Type B pancreatic cell (in vitro differentiated cells): ENCODE data around the gene TRAPPC6A. TPM values are rescaled to one million over a fixed set of nuclear protein-coding genes. Genes with fewer than 3 reads are reported as not detected.
A peak's percentile ranks its signal among the peaks of the same experiment; 100 is the strongest.

Experiments
- DNase-seq: peaks from one replicate; pipeline ENCODE4 v3.0.0; 2021; ENCODE audit warnings: mixed read lengths; ENCODE audit not compliant: unreplicated experiment; ENCODE audit errors: extremely low spot score
- H3K27ac Mint-ChIP-seq: 2 replicates; pipeline ENCODE4 v1.8.0; 2021; ENCODE audit warnings: mild to moderate bottlenecking, mixed read lengths
- H3K27me3 Mint-ChIP-seq: 2 replicates; pipeline ENCODE4 v1.8.0; 2021; ENCODE audit warnings: mixed read lengths
- H3K36me3 Mint-ChIP-seq: 2 replicates; pipeline ENCODE4 v1.8.0; 2021; ENCODE audit warnings: mixed read lengths
- H3K4me1 Mint-ChIP-seq: one replicate; pipeline ENCODE4 v1.8.0; 2021; ENCODE audit warnings: mixed read lengths; ENCODE audit not compliant: unreplicated experiment
- H3K4me3 Mint-ChIP-seq: 2 replicates; pipeline ENCODE4 v1.8.0; 2021; ENCODE audit warnings: mild to moderate bottlenecking, mixed read lengths
- H3K9me3 Mint-ChIP-seq: 2 replicates; pipeline ENCODE4 v1.8.0; 2021; ENCODE audit warnings: mixed read lengths
- total RNA-seq: library from RNA; stranded (reverse); gene quantifications from 2 replicates; pipeline ENCODE4 v1.2.1, GENCODE V29; 2021; ENCODE audit warnings: low replicate concordance
- TF ChIP-seq, protein P1 (sequence below): fragments of 200-600 bp; sonication (generic); conservative IDR thresholded peaks from 2 replicates; pipeline ENCODE4 v1.5.0; 2021; ENCODE audit warnings: antibody characterized with exemption, mild to moderate bottlenecking

TRAPPC6A gene
- total RNA-seq, 1 donor from 2014 or later: 36.7 TPM

- Mint-ChIP-seq H3K9me3 (no peaks in the 10 kb centered on the region), H3K4me3 (peak overlapping the region; percentile 68), H3K27me3 (peaks cover 31% of the 10 kb centered on the region), H3K27ac (peak overlapping the region; percentile 95), H3K36me3 (no peaks in the 10 kb centered on the region), H3K4me1 (peaks cover 19% of the 10 kb centered on the region)
- no peak for DNase-seq
- TF ChIP-seq, protein P1, sequence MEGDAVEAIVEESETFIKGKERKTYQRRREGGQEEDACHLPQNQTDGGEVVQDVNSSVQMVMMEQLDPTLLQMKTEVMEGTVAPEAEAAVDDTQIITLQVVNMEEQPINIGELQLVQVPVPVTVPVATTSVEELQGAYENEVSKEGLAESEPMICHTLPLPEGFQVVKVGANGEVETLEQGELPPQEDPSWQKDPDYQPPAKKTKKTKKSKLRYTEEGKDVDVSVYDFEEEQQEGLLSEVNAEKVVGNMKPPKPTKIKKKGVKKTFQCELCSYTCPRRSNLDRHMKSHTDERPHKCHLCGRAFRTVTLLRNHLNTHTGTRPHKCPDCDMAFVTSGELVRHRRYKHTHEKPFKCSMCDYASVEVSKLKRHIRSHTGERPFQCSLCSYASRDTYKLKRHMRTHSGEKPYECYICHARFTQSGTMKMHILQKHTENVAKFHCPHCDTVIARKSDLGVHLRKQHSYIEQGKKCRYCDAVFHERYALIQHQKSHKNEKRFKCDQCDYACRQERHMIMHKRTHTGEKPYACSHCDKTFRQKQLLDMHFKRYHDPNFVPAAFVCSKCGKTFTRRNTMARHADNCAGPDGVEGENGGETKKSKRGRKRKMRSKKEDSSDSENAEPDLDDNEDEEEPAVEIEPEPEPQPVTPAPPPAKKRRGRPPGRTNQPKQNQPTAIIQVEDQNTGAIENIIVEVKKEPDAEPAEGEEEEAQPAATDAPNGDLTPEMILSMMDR: no peak
Observed at GRCh38 chr19:45156751-45157150, 21.3 kb downstream of the TRAPPC6A start.

GRCh38 chr19:45156011-45156630 is 21.9 kb downstream of the TRAPPC6A start:
- no peak for DNase-seq
- Mint-ChIP-seq H3K27me3 (peaks cover 36% of the 10 kb centered on the region), H3K36me3 (no peaks in the 10 kb centered on the region), H3K4me3 (no peak overlapping the region), H3K4me1 (peaks cover 19% of the 10 kb centered on the region), H3K27ac (peak overlapping the region; percentile 95), H3K9me3 (no peaks in the 10 kb centered on the region)
- TF ChIP-seq, protein P1: no peak

DNA sequence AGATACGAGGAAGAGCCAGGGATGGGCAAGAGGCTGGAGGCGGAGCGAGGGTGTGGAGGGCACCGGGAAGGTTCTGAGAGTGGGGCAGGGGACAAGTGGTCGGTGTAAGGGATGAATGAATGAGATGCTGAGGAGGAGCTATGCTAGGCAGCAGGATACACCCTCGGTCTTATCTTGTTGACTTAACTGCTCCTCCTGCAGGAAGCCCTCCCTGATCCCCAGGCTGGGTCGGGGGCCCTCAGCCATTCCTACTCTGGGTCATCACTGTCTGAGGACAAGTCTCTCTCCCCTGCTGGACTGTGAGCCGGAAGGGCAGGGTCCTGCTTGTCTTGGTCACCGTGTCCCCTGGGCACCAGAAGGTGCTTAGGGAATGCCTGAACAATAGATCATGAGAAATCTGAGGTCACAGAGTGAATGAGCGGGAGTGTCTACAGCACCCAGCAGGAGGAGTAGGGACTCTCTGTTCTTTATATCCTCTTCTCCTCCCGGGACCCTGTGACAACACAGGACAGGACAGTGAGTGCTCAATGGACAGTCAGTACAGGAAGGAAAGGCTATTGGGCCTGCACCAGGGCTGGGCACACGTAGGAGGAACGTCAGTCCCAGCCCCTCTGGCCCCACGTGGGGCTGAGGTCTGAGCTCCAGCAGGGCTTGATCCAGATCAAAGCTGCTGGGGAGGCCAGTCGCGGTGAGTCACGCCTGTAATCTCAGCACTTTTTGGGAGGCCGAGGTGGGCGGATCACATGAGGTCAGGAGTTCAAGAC is 23.8 kb downstream of the TRAPPC6A start:
- H3K9me3 Mint-ChIP-seq: no peaks in the 10 kb centered on the region
- peak overlapping the region; percentile 81 for H3K4me3 Mint-ChIP-seq
- H3K27ac Mint-ChIP-seq: peak overlapping the region; percentile 34
- peaks cover 19% of the 10 kb centered on the region for H3K4me1 Mint-ChIP-seq
- peaks cover 32% of the 10 kb centered on the region for H3K27me3 Mint-ChIP-seq
- DNase-seq: no peak
- TF ChIP-seq, protein P1: no peak
- no peaks in the 10 kb centered on the region for H3K36me3 Mint-ChIP-seq

DNA sequence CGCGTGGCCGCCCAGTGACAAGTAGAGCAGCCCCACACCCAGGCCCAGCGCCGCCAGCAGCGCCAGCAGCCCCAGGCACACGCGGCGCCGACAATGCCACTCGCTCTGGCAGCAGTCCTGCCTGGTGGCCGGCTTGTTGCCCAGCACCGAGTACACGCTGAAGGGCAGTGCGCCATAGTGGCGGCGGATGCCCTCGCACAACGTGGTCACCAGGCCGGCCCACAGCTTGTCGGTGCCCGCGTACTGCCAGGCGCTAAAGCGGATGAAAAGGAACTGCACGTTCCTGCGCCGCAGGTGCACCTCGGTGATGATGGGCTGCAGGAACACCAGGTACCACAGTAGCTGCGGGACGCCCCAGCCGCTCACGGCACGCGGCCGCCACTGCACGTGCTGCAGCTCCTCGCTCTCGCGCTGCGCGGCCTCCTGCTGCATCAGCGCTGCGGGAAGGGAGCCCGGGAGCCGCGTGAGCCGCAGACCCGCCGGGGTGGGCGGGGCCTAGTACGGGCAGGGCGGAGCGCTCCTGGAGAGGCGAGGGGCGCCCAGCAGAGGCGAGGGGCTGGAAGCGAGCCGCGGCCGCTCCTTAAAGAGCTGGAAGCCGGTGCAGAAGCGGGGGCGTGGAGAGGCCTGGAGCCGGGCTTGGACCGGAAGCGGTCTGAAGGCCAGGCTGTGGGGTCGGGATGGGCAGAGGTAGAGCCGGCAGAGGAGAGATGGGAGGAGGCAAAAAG is 24.5 kb downstream of the TRAPPC6A start:
- Mint-ChIP-seq H3K4me3 (peak overlapping the region; percentile 81), H3K27me3 (peaks cover 32% of the 10 kb centered on the region), H3K36me3 (no peaks in the 10 kb centered on the region), H3K27ac (peak overlapping the region; percentile 34), H3K9me3 (no peaks in the 10 kb centered on the region), H3K4me1 (peaks cover 19% of the 10 kb centered on the region)
- TF ChIP-seq, protein P1: no peak
- DNase-seq: no peak

GRCh38 chr19:45152504-45153338 is 25.3 kb downstream of the TRAPPC6A start:
- Mint-ChIP-seq H3K4me1 (peaks cover 15% of the 10 kb centered on the region), H3K4me3 (no peak overlapping the region), H3K36me3 (no peaks in the 10 kb centered on the region), H3K27me3 (peaks cover 32% of the 10 kb centered on the region), H3K27ac (no peak overlapping the region), H3K9me3 (no peaks in the 10 kb centered on the region)
- no peak for DNase-seq
- TF ChIP-seq, protein P1: no peak
